Nucleus accumbens (tissue), 56 donors: Measurements from ENCODE around the gene PLA2G4B.
A peak's percentile ranks its signal among the peaks of the same experiment; 100 is the strongest.

Source experiments
- DNase-seq, 56 donors: peaks; one replicate each; lab custom pipeline; 2025; lab: John Stamatoyannopoulos, UW

PLA2G4B gene

DNA sequence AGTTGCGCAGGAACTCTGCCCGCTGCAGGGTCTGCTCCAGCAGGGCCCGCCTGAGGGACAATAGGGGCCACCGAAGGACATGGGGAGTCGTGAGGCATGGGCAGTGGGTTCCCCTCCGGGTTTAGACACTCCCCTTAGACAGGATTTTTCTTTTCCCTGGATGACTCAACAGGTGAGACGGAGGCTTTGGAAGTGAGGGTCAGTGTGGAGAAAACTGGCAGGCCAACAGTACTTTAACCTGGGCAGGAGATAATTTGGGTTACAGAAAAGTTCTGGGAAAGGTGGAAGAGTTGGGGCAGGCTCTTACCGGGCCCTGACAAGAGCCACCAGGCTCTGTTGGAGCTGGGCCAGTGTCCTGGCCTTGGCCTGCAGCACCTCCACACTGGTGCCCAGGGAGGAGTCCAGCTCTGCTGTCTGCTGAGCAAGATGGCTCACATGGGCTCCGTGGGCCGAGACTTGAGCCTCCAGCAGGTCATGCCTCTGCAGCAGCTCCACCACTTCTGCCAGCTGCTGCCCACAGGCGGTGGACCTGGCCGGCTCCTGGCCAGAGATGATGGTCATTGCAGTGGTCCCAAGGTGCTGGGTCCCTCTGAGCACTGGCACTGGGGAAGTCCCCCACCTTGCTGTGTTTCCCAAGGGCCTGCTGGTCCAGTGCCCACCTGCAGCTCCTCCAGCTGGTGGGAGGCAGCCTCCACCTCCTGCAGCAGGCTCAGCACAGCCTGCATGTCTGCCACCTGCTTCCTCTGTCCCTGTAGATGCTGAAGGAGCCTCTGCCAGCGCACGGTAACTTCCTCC lies 44.2 kb downstream of the PLA2G4B start:
- no peak for DNase-seq

DNA sequence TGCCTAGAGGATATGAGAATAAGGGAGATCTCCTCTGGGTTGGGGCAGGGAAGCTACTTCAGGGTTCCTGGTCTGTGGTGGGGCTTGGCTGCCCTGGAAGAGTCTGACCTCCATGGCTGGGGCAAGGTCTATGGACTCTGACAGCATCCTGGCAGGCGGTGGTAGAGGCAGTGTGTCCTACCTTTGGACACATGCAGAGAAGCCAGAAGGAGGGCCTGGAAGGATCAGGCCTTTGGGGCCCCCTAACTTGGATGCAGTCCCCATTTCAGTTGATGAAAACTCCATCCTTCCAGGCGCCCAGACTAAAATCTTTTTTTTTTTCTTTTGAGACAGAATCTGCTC lies 44.8 kb downstream of the PLA2G4B start:
- DNase-seq = no peak

DNA sequence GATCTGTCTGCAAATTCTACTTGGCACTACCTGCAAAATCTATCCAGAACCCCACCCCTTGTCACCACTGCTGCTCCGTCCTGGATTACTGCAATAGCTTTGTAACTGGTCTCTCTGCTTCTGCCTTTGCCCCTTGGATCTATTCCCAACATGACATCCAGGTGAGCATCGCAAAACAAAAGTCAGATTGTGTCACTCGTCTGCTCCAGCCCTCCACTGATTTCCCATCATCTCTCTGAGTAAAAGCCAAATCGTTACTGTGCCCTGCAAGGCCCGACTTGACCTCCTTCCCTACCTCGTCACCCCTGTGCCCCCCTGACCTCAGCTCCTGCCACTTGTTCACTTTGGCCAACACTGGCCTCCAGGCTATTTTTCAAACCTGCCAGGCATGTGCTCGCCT lies 45.8 kb downstream of the PLA2G4B start:
- no peak for DNase-seq

DNA sequence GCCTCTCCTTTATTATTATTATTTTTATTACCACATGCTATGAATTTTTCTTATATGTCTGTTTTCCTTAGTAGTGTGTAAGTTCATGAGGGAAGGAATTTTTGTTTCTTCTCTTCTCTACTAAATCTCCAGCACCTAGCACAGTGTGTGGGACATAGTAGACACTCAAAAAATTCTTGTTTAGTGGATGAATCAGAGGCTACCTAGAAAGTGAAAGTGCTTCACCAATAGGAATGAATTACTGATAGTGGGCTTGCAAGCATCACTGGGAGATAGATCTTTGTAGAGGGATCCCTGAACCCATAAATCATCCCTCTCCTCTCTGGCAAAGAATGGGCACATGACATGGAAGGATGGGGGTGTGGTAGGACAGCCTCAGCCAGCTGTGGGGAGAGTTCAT lies 46.7 kb downstream of the PLA2G4B start:
- no peak for DNase-seq

DNA sequence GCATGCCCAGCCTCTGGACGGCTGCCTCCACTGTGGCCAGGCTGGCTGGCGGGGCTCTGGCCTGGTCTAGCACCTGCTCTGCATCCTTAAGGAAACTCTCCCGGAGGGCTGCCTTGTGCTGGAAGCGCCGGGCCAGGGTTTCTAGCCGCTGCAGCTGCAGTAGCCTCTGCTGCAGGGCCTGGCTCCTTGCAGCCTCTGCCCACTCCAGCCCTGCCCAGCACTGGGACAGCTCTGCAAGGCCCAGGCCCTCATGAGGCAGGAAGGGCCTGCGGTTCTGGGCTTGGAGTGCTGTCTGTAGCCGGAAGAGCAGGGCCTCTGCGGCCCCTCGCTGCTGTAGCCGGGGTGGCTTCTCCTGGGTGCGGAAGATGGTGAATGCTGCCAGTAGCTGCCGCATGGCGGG lies 47.2 kb downstream of the PLA2G4B start:
- no peak for DNase-seq

DNA sequence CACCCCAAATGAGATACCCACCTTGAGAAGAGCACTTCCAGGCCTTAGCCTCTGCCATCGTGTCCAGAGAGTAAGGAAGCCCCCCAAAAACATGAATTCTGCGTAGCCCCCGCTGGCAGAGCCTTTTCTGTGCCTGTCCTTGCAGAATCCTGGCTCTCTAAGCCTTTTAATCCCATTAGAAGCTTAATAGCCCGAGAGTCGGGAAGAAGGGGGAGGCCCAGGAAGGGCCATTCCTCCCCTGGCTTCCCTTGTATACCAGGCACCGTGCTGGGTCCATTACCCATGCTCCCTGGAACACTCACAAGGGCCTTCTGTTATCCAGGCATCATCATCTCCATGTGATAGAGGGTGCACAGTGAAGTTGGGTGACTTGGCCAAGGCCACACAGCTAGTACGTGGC lies 48.1 kb downstream of the PLA2G4B start:
- no peak for DNase-seq

DNA sequence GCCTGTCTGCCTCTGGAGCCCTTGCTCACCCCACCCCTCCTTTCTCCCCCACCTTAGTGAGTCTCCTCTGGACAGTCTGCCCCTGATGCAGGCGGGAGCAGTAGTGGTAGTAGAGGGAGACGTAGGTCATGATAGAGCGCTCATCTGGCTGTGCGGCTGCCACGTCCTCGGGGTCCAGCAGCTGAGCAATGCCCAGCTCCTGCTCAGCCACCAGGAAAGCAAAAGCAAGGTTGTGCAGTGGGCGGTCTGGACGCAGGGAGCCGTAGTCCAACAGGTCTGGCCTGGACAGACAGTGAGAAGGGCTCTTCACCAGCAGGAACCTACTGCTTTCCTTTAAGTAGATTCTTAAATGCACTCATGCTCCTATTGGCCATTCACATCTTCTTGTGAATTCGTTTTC lies 48.5 kb downstream of the PLA2G4B start:
- no peak for DNase-seq

DNA sequence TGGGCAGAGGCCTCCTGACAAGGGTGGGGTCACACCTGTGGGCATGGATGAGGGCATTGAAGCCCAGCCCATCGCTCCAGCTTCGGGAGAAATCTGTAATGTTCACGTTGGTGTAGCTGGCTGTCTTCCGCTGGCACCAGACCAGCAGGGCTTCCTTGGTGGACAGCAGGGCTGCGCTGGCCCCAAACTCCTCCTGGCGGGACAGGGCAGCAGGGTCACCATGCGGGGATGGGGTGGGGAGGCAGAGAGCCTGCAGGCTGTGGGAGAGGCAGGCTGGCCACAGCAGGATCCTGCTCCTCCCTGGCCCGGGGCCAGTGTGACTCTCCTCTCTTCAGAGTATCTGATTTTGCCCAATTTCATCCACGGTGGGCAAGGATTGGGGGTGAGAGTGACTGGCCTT lies 49.2 kb downstream of the PLA2G4B start:
- no peak for DNase-seq

DNA sequence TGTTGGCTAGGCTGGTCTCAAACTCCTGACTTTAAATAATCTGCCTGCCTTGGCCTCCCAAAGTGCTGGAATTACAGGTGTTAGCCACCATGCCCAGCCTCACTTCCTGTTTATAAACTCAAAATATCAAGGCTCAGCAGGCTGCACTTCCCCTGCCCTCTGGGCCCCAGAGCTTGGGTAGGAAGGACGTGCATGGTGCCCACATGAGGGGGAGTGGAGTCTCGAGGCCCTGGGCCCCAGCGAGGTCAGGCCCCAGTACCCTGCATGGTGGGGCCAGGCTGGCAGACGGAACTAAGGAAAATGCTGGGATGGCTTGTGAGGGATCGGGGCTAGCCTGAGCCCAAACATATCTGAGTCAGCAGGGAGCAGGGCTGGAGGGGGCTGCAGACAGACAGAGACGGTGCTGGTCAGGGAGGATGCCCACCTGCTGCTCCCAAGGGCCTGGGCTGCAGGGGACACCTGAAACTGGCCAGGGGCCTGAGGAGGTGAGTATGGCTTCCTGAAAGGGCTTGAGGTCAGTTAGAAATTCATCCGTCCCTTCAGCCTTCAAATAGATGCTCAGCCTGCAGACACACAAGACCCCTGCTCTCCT lies 50.1 kb downstream of the PLA2G4B start:
- no peak for DNase-seq

DNA sequence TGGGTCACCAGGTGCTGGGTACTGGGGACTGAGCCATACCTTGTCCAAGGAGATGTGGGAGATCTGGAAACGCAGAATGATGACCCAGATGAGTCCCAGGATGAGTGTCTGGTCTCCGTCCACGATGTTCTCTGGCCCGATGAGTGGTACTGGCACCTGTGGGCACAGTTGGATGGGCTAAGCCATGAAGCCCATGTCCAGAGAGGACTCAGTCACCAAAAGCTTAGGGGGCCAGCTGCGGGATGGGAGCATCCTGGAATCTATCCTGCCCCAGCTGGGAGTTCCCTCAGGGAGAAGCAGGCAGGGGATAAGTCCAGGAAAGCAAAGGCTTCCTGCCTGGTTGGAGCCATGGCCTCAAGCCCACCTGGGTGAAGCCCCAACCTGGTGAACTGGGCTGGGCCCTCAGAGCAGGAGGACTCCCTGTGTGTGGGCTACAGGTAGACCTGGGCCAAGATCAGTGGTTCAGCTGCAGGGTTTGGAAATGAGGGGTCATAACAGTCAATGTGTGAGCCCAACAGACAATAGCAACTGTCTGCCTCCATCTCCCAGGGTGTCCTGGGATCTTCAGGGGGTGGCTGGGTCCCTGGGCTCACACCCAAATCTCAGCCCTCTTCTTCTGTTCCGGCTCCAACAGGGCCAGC lies 51.5 kb downstream of the PLA2G4B start:
- no peak for DNase-seq

DNA sequence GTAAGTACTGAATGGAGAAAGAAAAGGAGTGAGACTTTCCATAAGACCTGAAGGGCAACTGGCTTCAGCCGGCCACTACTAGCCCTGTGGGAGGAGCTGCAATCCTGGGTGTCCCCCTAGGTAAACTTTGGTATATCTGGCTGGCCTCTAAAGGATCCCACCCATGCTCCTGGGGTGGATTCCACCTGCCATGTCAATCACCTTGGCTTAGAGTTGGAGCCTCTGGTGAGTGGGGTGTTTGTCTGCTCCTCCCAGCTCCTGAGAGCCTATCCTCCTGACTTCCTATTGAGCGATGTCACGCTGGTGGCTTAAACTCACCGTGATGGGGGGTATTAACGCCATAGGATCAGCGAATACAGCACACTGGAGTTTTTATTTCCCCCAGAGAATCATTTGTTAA lies 52.6 kb downstream of the PLA2G4B start:
- DNase-seq = no peak

DNA sequence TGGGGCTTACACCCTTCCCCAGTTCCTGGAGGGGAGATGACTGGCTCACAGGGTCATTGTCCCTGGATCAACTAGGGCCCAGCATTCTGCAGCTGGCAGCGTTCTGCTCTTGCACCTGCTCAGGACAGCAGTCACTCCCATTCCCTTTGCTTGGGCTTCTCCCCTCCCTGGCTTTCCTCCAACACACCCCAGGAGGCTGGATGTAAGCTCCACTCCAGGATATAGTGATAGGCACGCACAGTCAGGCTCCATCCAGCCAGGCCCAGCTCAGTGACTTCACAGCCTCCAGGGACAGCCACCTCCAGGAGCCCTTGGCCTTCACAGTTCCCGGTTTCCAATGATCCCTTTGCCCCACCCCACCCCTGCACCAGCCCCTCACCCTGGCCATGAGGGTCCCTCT lies 53.3 kb downstream of the PLA2G4B start:
- no peak for DNase-seq

DNA sequence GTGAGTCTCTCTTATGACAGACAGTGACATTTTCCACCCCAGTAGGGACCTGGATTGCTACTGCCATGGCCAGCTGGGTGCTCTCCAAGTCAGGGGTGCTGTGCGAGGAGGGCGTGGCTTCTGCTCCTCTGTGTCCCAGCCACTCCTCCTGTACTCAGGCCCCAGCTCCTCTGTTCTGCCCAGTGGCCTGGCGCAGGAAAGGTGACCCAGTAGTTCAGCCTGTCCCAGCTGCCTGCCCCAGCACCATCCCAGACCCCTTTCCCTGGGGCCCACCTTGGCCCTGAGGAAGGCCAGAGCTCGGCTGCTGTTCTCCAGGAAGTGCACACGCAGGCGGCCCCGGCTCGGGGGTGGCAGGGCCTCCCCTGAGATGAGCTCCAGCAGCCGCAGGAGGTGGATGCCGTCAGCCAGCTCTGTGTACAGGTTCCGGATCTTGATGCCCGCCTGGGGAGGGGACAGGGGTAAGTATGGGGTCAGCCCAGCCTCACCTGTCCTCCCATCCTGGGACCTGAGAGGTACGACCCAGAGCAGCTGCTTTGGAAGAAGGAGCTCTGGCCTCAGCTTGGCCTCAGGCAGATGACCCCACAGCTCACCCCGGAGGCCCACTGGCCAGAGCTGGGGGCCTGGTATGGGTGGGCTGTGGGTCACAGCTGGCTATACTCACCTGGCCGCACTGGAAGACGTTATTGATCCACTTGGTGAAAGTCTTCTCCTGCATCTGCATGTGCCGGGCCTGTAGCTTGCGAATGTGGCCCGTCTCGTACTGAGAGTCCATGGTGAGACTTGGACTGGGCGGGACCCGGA lies 54.2 kb downstream of the PLA2G4B start:
- no peak for DNase-seq

DNA sequence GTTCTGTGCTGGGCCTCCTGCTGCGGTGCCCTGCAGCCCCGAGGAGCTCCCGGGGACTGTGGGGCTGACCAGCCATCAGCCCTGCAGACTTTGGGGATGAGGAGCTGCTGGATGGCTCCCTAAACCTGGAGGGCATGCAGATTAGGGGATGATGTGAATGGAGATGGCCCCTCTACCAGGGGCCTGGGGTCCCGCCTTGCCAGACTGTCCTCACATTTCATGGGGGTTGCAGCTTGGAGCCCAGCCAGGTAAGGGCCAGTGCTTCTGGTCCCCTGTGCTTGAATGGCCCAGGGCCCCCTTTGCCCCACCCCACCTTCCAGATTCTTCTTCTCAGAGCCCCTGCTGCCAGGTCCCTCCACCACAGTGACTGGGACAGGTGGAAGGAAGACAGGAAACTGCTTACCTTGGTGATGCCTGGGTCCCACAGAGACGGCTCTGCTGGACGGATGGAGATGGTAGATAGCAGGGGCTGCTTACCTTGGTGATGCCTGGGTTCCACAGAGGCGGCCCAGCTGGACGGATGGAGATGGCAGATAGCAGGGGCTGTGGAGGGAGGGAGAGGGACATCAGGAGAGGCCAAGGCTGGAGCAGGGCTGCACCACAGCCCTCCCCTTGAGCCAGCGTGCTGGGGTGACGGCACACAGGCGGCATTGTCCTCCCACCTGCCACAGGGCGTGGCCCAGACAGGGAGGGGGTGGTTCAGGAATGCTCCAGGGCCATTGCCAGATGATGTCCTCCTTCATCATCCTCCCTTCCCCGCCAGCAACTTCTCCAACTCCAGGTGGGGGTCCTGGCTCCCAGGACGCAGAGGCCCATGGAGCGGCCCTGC lies 55.0 kb downstream of the PLA2G4B start, which contains the start of gene SPTBN5:
Gene SPTBN5, minus strand, starts transcription at position 632 of the 829 bp plus-strand sequence. Its CDS starts 556 bp downstream, at position 76.
- DNase-seq = no peak

DNA sequence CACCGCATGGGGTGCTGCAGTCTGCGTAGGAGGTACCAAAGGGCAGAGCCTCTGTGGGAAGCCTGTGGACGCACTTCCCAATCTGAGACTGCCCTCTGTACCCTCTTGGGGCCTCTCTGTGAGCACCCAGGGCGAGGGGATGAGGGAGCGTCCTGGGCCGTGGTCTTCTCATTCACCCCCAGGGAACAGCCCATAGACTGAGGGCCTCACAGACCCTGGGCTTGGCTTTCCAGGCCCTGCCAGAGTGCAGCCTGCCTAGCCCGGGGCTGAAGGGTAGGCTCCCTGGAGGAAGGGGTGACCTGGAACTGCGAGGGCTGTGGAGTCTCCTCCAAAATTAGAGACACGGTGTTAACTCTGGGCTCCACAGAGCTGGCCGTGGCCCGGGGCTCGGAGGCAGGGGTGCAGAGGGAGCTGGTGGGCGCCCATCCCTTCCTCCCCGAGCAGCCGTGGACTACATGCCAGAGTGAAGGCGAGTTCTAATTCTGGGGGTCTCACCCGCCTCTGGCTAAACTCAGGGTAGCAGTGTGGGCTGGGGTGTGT lies 55.7 kb downstream of the PLA2G4B start:
- no peak for DNase-seq

DNA sequence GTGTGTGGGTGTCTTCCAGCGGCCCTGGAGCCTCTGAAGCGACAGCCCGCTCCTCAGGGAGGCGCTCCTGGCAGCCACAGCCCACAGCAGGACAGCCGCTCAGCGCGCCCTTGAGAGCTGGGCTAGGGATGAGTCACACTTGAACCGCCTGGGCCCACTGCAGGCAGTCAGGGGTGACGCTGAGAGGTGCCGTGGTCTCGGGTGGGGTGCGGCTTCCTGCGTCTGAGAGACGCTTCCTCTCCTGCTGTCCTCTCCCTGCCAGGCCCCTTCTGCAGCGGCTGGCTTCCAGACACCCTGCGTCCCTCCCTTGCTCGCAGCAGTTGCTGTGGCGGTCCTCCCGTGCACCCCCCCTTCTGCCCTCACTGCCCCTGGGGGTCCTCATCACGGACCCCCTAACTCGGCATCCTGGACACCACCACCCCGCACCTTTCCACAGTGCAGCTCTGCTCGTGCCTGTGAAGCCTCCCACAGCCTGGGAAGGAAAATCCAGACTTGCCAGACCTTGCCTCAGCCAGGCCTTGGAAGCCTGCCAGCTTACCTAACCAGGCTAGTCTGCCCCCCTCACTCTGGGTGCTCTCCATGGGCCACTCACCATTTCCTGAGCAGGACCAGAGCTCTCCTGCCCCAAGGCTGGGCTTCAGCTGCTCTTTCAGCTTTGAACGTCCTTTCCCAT lies 56.3 kb downstream of the PLA2G4B start:
- DNase-seq = peak in 5 of 56 donors; percentile 4 to 17 (median 15)

DNA sequence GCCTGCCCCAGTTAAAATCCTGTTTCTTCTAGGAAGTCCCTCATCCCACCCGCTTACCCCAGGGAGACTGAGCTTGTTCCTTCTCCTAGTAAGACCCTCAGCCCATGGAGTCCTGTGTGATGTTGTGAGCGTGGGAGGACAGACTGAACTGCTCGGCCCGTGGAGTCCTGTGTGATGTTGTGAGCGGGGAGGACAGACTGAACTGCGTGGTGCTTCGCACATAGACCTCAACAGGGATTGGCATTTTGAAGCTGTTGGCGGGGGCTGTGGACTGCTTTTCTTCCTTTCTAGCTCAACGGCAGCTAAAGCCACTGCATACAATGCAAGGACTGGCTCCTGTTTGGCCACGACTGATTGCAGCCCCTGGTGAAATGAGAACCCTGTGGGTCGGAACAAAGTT lies 56.8 kb downstream of the PLA2G4B start:
- DNase-seq = no peak

DNA sequence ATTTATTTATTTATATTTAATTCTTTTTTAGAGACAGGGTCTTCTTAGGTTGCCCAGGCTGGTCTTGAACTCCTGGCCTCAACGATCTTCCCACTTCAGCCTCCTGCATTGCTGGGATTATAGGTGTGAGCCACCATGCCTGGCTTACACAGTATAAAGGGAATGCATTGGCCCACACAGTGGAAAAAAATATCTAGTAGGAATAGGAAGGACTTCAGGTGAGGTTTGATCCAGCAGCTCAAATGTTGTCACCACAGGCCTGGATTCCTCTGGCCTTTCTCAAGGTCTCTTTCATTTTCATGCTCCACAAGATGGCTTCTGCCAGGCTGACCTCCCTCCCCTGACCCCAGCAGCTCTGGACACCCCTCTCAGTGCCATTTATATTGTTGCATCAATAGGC lies 57.3 kb downstream of the PLA2G4B start:
- DNase-seq = no peak

DNA sequence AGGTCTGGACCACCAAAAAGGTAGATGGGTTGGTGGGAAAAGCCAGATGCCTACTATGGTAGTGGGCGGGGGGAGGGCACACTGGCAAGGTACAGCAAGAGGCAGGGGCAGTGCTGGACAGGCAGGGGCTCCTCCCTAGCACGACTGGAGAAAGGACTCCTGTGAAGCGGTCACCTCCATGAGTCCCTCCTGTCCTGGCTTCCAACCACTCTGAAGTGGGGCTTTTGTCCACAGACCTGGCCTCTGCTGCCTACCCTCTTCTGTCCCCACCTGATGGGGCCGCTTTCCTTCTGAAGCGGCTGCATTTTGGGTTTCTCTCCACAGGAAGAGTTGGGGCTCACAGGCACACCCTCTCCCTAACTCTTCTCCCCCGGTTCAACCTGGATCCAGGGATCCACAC lies 57.9 kb downstream of the PLA2G4B start:
- no peak for DNase-seq
